A549 (cell line): ENCODE data around the gene BCCIP. TPM values are rescaled to one million over a fixed set of nuclear protein-coding genes. Genes with fewer than 3 reads are reported as not detected.

Experiments used
- ATAC-seq, 2 experiments: fragments of 200-7000 bp in 1 of 2; fragments of >200 bp in 1 of 2; cut with Nextera tagmentation in 1 of 2; cut with Tn5 transposase in 1 of 2; 3 replicates each; pipeline versions ENCODE4 v1.8.0 to v1.9.1; 2018 to 2020; ENCODE audit warnings: mild to moderate bottlenecking in 1 of 2, moderate library complexity in 1 of 2
- CTCF ChIA-PET: fragments of 300-600 bp; sonication (Branson Sonifier 250); formaldehyde crosslinking; extraction: SDS; loops from one replicate; lab custom pipeline; 2021; ENCODE audit warnings: antibody characterized with exemption, inconsistent platforms; lab: Yijun Ruan, JAX
- POLR2A ChIA-PET: fragments of 350-600 bp; formaldehyde crosslinking; extraction: SDS; loops from one replicate; lab custom pipeline; 2021; ENCODE audit warnings: antibody characterized with exemption, inconsistent platforms; lab: Yijun Ruan, JAX
- DNase-seq, 2 experiments: peaks; one replicate each; pipeline versions ENCODE4 v3.0.0 to v3.0.0-alpha.2; 2011 to 2016; ENCODE audit warnings: low read depth in 1 of 2, low spot score in 1 of 2
- FAIRE-seq: peaks from 2 replicates; lab custom pipeline; 2011; peaks lifted over from hg19 to GRCh38; lab: Jason Lieb, UNC
- H3K27ac ChIP-seq, 2 experiments: fragments of >200 bp; sonication (Bioruptor Twin); formaldehyde crosslinking; 3 replicates each; pipeline ENCODE4 v1.5.1; 2016 to 2017
- H3K4me1 ChIP-seq: fragments of >200 bp; sonication (Bioruptor Twin); formaldehyde crosslinking; 3 replicates; pipeline ENCODE4 v1.6.1; 2016
- H3K4me2 ChIP-seq: fragments of >200 bp; sonication (Bioruptor Twin); formaldehyde crosslinking; 3 replicates; pipeline ENCODE4 v1.6.1; 2016
- H3K4me3 ChIP-seq: fragments of >200 bp; sonication (Bioruptor Twin); formaldehyde crosslinking; 3 replicates; pipeline ENCODE4 v1.5.1; 2016
- H3K9me3 ChIP-seq: fragments of >200 bp; sonication (Bioruptor Twin); formaldehyde crosslinking; 3 replicates; pipeline ENCODE4 v1.6.1; 2016
- ATOH8 ChIP-seq: fragments of 250-450 bp; sonication (Bioruptor Pico); IDR thresholded peaks from 2 replicates; pipeline ENCODE4 v1.5.0; 2020; ENCODE audit warnings: low read depth, mild to moderate bottlenecking, moderate library complexity
- BHLHE40 ChIP-seq: IDR thresholded peaks from 2 replicates; pipeline ENCODE4 v1.6.1; 2012; ENCODE audit warnings: low read depth, low read length, inconsistent platforms
- CBX8 ChIP-seq: fragments of 200-600 bp; sonication (generic); IDR thresholded peaks from 2 replicates; pipeline ENCODE4 v1.6.1; 2016
- CEBPB ChIP-seq, 2 experiments: fragments of >200 bp in 1 of 2; sonication (Bioruptor Twin) in 1 of 2; formaldehyde crosslinking in 1 of 2; IDR thresholded peaks; 2 replicates each; pipeline ENCODE4 v1.6.1; 2012 to 2016
- E2F6 ChIP-seq: IDR thresholded peaks from 2 replicates; pipeline ENCODE4 v1.6.1; 2012; ENCODE audit warnings: low read depth, borderline replicate concordance
- EHF ChIP-seq: fragments of 250-450 bp; sonication (Bioruptor Pico); IDR thresholded peaks from 2 replicates; pipeline ENCODE4 v1.5.0; 2020; ENCODE audit warnings: mild to moderate bottlenecking
- EHMT2 ChIP-seq: fragments of 200-600 bp; sonication (generic); IDR thresholded peaks from 2 replicates; pipeline ENCODE4 v1.6.1; 2016; ENCODE audit warnings: antibody characterized with exemption, low read depth, mild to moderate bottlenecking, moderate library complexity
- ELK1 ChIP-seq: fragments of 150-350 bp; IDR thresholded peaks from 2 replicates; pipeline ENCODE4 v1.6.1; 2014; ENCODE audit warnings: low read depth, mild to moderate bottlenecking, low read length
- EP300 ChIP-seq, 2 experiments: fragments of >200 bp; sonication (Bioruptor Twin); formaldehyde crosslinking; IDR thresholded peaks; 2 replicates in 1 of 2; 3 replicates in 1 of 2; pipeline ENCODE4 v1.6.1; 2016 to 2017
- ESRRA ChIP-seq: fragments of 150-350 bp; IDR thresholded peaks from 2 replicates; pipeline ENCODE4 v1.6.1; 2014; ENCODE audit warnings: mild to moderate bottlenecking, low read length, borderline replicate concordance
- FOSL2 ChIP-seq, 2 experiments: fragments of 450-650 bp in 1 of 2; fragments of >200 bp in 1 of 2; sonication (Bioruptor Twin) in 1 of 2; formaldehyde crosslinking; IDR thresholded peaks; 2 replicates each; pipeline versions ENCODE4 v1.5.0 to v1.6.1; 2016 to 2020; ENCODE audit warnings: mild to moderate bottlenecking in 1 of 2, moderate library complexity in 1 of 2
- FOXS1 ChIP-seq: fragments of 250-450 bp; sonication (Bioruptor Pico); IDR thresholded peaks from 2 replicates; pipeline ENCODE4 v1.5.0; 2020; ENCODE audit warnings: mild to moderate bottlenecking, moderate library complexity
- HDAC2 ChIP-seq: fragments of 200-600 bp; sonication (generic); IDR thresholded peaks from 2 replicates; pipeline ENCODE4 v1.6.1; 2016
- HOXA7 ChIP-seq: fragments of 250-450 bp; sonication (Bioruptor Pico); IDR thresholded peaks from 2 replicates; pipeline ENCODE4 v1.5.0; 2020; ENCODE audit warnings: mild to moderate bottlenecking, moderate library complexity
- HOXB13 ChIP-seq: fragments of 250-450 bp; sonication (Bioruptor Pico); IDR thresholded peaks from 2 replicates; pipeline ENCODE4 v1.5.0; 2020; ENCODE audit warnings: low read depth, mild to moderate bottlenecking, moderate library complexity
- JUN ChIP-seq, 2 experiments: fragments of >200 bp; sonication (Bioruptor Twin); formaldehyde crosslinking; IDR thresholded peaks; 2 replicates in 1 of 2; 3 replicates in 1 of 2; pipeline ENCODE4 v1.6.1; 2016 to 2017
- JUNB ChIP-seq: fragments of >200 bp; sonication (Bioruptor Twin); formaldehyde crosslinking; IDR thresholded peaks from 2 replicates; pipeline ENCODE4 v1.6.1; 2016
- MAFK ChIP-seq: fragments of 450-650 bp; IDR thresholded peaks from 2 replicates; pipeline ENCODE4 v1.6.1; 2014; ENCODE audit not compliant: partially characterized antibody
- MAX ChIP-seq: IDR thresholded peaks from 2 replicates; pipeline ENCODE4 v1.6.1; 2012
- MYC ChIP-seq: IDR thresholded peaks from 2 replicates; pipeline ENCODE4 v1.6.1; 2012; ENCODE audit warnings: mild to moderate bottlenecking, inconsistent platforms, low read length, improper control_type of control experiment, borderline replicate concordance
- NFE2L2 ChIP-seq: fragments of 150-350 bp; conservative IDR thresholded peaks from 2 replicates; pipeline ENCODE4 v1.6.1; 2014; ENCODE audit warnings: low read length
- NR3C1 ChIP-seq: fragments of >200 bp; sonication (Bioruptor Twin); formaldehyde crosslinking; IDR thresholded peaks from 3 replicates; pipeline ENCODE4 v1.6.1; 2017
- PHF8 ChIP-seq: fragments of 200-600 bp; sonication (generic); IDR thresholded peaks from 2 replicates; pipeline ENCODE4 v1.6.1; 2016; ENCODE audit warnings: low read depth, mild to moderate bottlenecking, antibody characterized with exemption, moderate library complexity, borderline replicate concordance
- POLR2AphosphoS2 ChIP-seq: conservative IDR thresholded peaks from 2 replicates; pipeline ENCODE4 v1.6.1; 2012; ENCODE audit warnings: low read length, improper control_type of control experiment, inconsistent platforms
- RAD21 ChIP-seq, 2 experiments: fragments of >200 bp in 1 of 2; sonication (Bioruptor Twin) in 1 of 2; formaldehyde crosslinking in 1 of 2; IDR thresholded peaks in 1 of 2; conservative IDR thresholded peaks in 1 of 2; 2 replicates in 1 of 2; 3 replicates in 1 of 2; pipeline ENCODE4 v1.6.1; 2012 to 2018; ENCODE audit warnings: inconsistent platforms in 1 of 2
- RFX5 ChIP-seq: fragments of 450-650 bp; IDR thresholded peaks from 2 replicates; pipeline ENCODE4 v1.7.1; 2014; ENCODE audit warnings: antibody characterized with exemption, mild to moderate bottlenecking, moderate library complexity
- TP53 ChIP-seq: fragments of 250-450 bp; sonication (Bioruptor Pico); IDR thresholded peaks from 2 replicates; pipeline ENCODE4 v1.5.0; 2021; ENCODE audit warnings: mild to moderate bottlenecking, moderate library complexity
- ZFP36 ChIP-seq: fragments of 450-650 bp; IDR thresholded peaks from 2 replicates; pipeline ENCODE4 v1.6.1; 2014; ENCODE audit warnings: borderline replicate concordance; ENCODE audit not compliant: partially characterized antibody
- ZNF302 ChIP-seq: fragments of 250-450 bp; sonication (Bioruptor Pico); IDR thresholded peaks from 2 replicates; pipeline ENCODE4 v1.9.0; 2021; ENCODE audit warnings: inconsistent platforms, mild to moderate bottlenecking, moderate library complexity
- ZSCAN20 ChIP-seq: fragments of 250-450 bp; sonication (Bioruptor Pico); IDR thresholded peaks from 2 replicates; pipeline ENCODE4 v1.8.0; 2022; ENCODE audit warnings: mild to moderate bottlenecking, moderate library complexity
- WGBS: methylation state at CpG from one replicate; pipeline ENCODE4 v1.1.6; 2017; ENCODE audit errors: missing lambda C conversion rate; 5-methylcytosine and 5-hydroxymethylcytosine counted together
- polyA plus RNA-seq, 4 experiments: library from polyadenylated mRNA; depleted of rRNA in 3 of 4; stranded (reverse); fragments of >200 nt; fragmentation: RNase III in 1 of 4; extraction: RNeasy Plus Mini Kit Qiagen cat#74134 plus additional on column Dnase treatment in 1 of 4; gene quantifications; 2 replicates in 3 of 4; 3 replicates in 1 of 4; pipeline ENCODE4 v1.2.3, GENCODE V29; 2011 to 2017

BCCIP gene
- polyA plus RNA-seq, 2 of the 4 experiments (the other 2 are of a cell fraction): 130 to 140 TPM

- peak in 1 of 2 experiments; percentile 22 for DNase-seq
- CTCF ChIA-PET: no interaction called here
- ATAC-seq: no peak
- WGBS: 82% methylated on average over 1 of the region's 1 CpG
- no peak overlapping the region for H3K4me2 ChIP-seq
- H3K9me3 ChIP-seq: no peaks in the 10 kb centered on the region
- POLR2A ChIA-PET: no interaction called here
- no peak for FAIRE-seq
- no peak overlapping the region for H3K27ac ChIP-seq
- no peak overlapping the region for H3K4me3 ChIP-seq
- no peaks in the 10 kb centered on the region for H3K4me1 ChIP-seq
- TF ChIP-seq E2F6 (no peak), CEBPB (IDR thresholded peaks at IDR 0.05) (no peak), ZNF302 (no peak), ATOH8 (CRISPR knock-in tag) (no peak), HDAC2 (no peak), JUN (IDR thresholded peaks at IDR 0.05) (no peak), MYC (no peak), BHLHE40 (no peak), JUNB (no peak), POLR2AphosphoS2 (no peak), ELK1 (no peak), FOXS1 (CRISPR knock-in tag) (no peak), ZSCAN20 (CRISPR knock-in tag) (no peak), ESRRA (no peak), NR3C1 (no peak), ZFP36 (no peak), EHF (no peak)
Measured at GRCh38 chr10:125812128-125812750, 11.1 kb upstream of the BCCIP start.

- no peak overlapping the region for H3K4me3 ChIP-seq
- DNase-seq (no peak), FAIRE-seq (no peak), ATAC-seq (no peak)
- POLR2A ChIA-PET: no interaction called here
- CTCF ChIA-PET: no interaction called here
- no peaks in the 10 kb centered on the region for H3K4me1 ChIP-seq
- no peak overlapping the region for H3K4me2 ChIP-seq
- no peak overlapping the region for H3K27ac ChIP-seq
- no peaks in the 10 kb centered on the region for H3K9me3 ChIP-seq
- 0% methylated on average over 1 of the region's 1 CpG for WGBS
- TF ChIP-seq NFE2L2: no peak
- TF ChIP-seq MAX: no peak
- TF ChIP-seq ZSCAN20 (CRISPR knock-in tag): no peak
- no peak for TF ChIP-seq MAFK
- no peak for TF ChIP-seq ZNF302
- TF ChIP-seq RAD21 (conservative IDR thresholded peaks at IDR 0.05 in 1 of 2, IDR thresholded peaks at IDR 0.05 in 1 of 2): no peak
- no peak for TF ChIP-seq EHMT2
- no peak for TF ChIP-seq EP300 (IDR thresholded peaks at IDR 0.05)
- no peak for TF ChIP-seq PHF8
- no peak for TF ChIP-seq HOXB13 (CRISPR knock-in tag)
- TF ChIP-seq EHF: no peak
- TF ChIP-seq CBX8: no peak
- no peak for TF ChIP-seq TP53
- no peak for TF ChIP-seq HOXA7 (CRISPR knock-in tag)
- TF ChIP-seq E2F6: no peak
- no peak for TF ChIP-seq FOSL2 (IDR thresholded peaks at IDR 0.05)
- TF ChIP-seq FOSL2 (CRISPR knock-in tag; IDR thresholded peaks at IDR 0.05): no peak
- TF ChIP-seq NR3C1: no peak
- no peak for TF ChIP-seq RFX5
Measured at GRCh38 chr10:125815764-125816163, 7.6 kb upstream of the BCCIP start.
